ENCODE measurements around the gene FAH. TPM values are rescaled to one million over a fixed set of nuclear protein-coding genes. Genes with fewer than 3 reads are reported as not detected.
A peak's percentile ranks its signal among the peaks of the same experiment; 100 is the strongest.

FAH gene
- total and polyA plus RNA-seq, 9 of the 15 experiments (the other 6 are each of a cell fraction or from before 2014, with no cell fraction given), result 66.8 to 310 (median 103) TPM

DNA sequence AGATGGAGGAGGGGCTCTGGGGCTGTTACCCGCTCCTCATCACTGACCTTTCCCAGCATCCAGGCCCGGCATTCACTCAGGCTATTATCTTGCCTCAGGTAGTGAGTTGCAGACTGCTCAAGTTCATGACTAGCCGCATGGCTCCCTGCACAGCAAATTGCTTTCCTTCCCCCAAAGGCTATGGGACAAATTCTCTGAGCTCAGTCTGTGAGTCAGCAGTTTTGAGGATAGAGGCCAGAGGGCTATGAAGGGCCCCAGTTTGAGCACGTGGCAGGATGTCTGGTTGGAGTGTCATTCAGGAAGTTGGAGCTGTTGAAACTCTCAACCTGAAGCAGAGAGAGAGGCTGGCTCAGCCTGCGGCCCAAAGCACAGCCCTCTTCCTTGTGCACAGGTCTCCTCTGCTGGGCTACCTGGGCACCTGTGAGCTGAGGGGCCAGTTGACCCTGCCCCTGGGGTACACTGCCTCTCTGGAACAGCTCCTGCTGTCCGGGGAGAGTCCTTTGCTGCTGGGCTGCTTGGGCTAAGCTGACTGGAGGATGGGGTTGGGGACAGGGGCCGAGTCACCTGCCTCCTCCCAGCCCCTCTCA, 7.9 kb downstream of the FAH start (continued):
- TF ChIP-seq ESRRA (IDR thresholded peaks at IDR 0.05; ENCODE audit: borderline replicate concordance, low read depth) (no peak), ZNF695 (CRISPR knock-in tag; IDR thresholded peaks at IDR 0.05) (no peak), NBN (IDR thresholded peaks at IDR 0.05; ENCODE audit: low read depth) (peak; percentile 65; the same call in 1 of the 2 replicates), MEF2D (tag; conservative IDR thresholded peaks at IDR 0.05; ENCODE audit: low read depth) (no peak; the same call in none of the 2 replicates), CCNT2 (IDR thresholded peaks at IDR 0.05; ENCODE audit: borderline replicate concordance, extremely low read depth, insufficient read length, low read depth, low read length) (no peak), PTTG1 (tag; IDR thresholded peaks at IDR 0.05; ENCODE audit: low read depth) (no peak), BCOR (IDR thresholded peaks at IDR 0.05) (no peak), ZEB2 (IDR thresholded peaks at IDR 0.05) (no peak), ZNF76 (CRISPR knock-in tag; IDR thresholded peaks at IDR 0.05; ENCODE audit: borderline replicate concordance) (peak; percentile 93; the same call in 1 of the 2 replicates), E2F3 (CRISPR knock-in tag; IDR thresholded peaks at IDR 0.05) (peak; percentile 69; the same call in 1 of the 2 replicates), BACH1 (tag; IDR thresholded peaks at IDR 0.05) (peak; percentile 98), RBM17 (IDR thresholded peaks at IDR 0.05; ENCODE audit: borderline replicate concordance, low read depth, low read length) (no peak), CHCHD3 (CRISPR knock-in tag; IDR thresholded peaks at IDR 0.05) (no peak), WHSC1 (IDR thresholded peaks at IDR 0.05; ENCODE audit: low read length) (no peak), GTF3C2 (IDR thresholded peaks at IDR 0.05; ENCODE audit: borderline replicate concordance, extremely low read depth, insufficient read length) (no peak), BRD9 (IDR thresholded peaks at IDR 0.05; ENCODE audit: low read depth, partially characterized antibody) (no peak), ATF3 (IDR thresholded peaks at IDR 0.05) (no peak; the same call in 1 of the 2 replicates), ATF3 (CRISPR knock-in tag; conservative IDR thresholded peaks at IDR 0.05) (no peak), TAF1 (IDR thresholded peaks at IDR 0.05; ENCODE audit: control insufficient read depth, extremely low read depth, insufficient read depth, low read length, severe bottlenecking) (no peak), MLLT1 (IDR thresholded peaks at IDR 0.05) (0 out of 4 replicates have a peak, but pooled peaks of 1 of the 2 experiments have one; percentile 17), SUPT5H (IDR thresholded peaks at IDR 0.05) (no peak; the same call in 1 of the 2 replicates), ZC3H11A (IDR thresholded peaks at IDR 0.05; ENCODE audit: low read depth, low read length) (no peak), ASH1L (IDR thresholded peaks at IDR 0.05; ENCODE audit: borderline replicate concordance, low read depth, partially characterized antibody) (no peak)

Data from K562 (cell line).